Nephron progenitor cell (in vitro differentiated cells): ENCODE measurements around the gene RGSL1.

Experiments
- DNase-seq: peaks from one replicate; pipeline ENCODE4 v3.0.0; 2021
- H3K27ac Mint-ChIP-seq: 2 replicates; pipeline ENCODE4 v1.8.0; 2021; ENCODE audit warnings: mild to moderate bottlenecking, moderate library complexity, mixed read lengths
- H3K27me3 Mint-ChIP-seq: 2 replicates; pipeline ENCODE4 v1.8.0; 2021; ENCODE audit warnings: mild to moderate bottlenecking, low read depth, mixed read lengths; ENCODE audit not compliant: poor library complexity
- H3K36me3 Mint-ChIP-seq: 2 replicates; pipeline ENCODE4 v1.8.0; 2021; ENCODE audit warnings: low read depth, mixed read lengths
- H3K4me1 Mint-ChIP-seq: 2 replicates; pipeline ENCODE4 v1.8.0; 2021; ENCODE audit warnings: mixed read lengths
- H3K4me3 Mint-ChIP-seq: 2 replicates; pipeline ENCODE4 v1.8.0; 2021; ENCODE audit warnings: mild to moderate bottlenecking, moderate library complexity, mixed read lengths
- H3K9me3 Mint-ChIP-seq: 2 replicates; pipeline ENCODE4 v1.8.0; 2021; ENCODE audit warnings: mild to moderate bottlenecking, moderate library complexity, mixed read lengths
- CTCF ChIP-seq: fragments of 200-600 bp; sonication (generic); IDR thresholded peaks from 2 replicates; pipeline ENCODE4 v1.5.0; 2021; ENCODE audit warnings: antibody characterized with exemption

Gene RGSL1

GRCh38 chr1:182493063-182493462 is 43.1 kb downstream of the RGSL1 start:
- no peaks in the 10 kb centered on the region for H3K9me3 Mint-ChIP-seq

GRCh38 chr1:182495002-182495401 is 45.1 kb downstream of the RGSL1 start:
- no peak for DNase-seq
- Mint-ChIP-seq H3K27me3 (peaks cover 5% of the 10 kb centered on the region), H3K4me1 (no peaks in the 10 kb centered on the region), H3K27ac (no peak overlapping the region), H3K4me3 (no peak overlapping the region), H3K9me3 (no peaks in the 10 kb centered on the region), H3K36me3 (no peaks in the 10 kb centered on the region)
- TF ChIP-seq CTCF = no peak

More at GRCh38 chr1:182493063-182493462, 43.1 kb downstream of the RGSL1 start:
- H3K4me1 Mint-ChIP-seq = no peaks in the 10 kb centered on the region
- H3K4me3 Mint-ChIP-seq = no peak overlapping the region
- DNase-seq = no peak
- no peak for TF ChIP-seq CTCF
- no peak overlapping the region for H3K27ac Mint-ChIP-seq
- no peaks in the 10 kb centered on the region for H3K36me3 Mint-ChIP-seq
- H3K27me3 Mint-ChIP-seq = peaks cover 5% of the 10 kb centered on the region

- TF ChIP-seq CTCF = no peak
- H3K27ac Mint-ChIP-seq = no peak overlapping the region
- no peak overlapping the region for H3K4me3 Mint-ChIP-seq
- H3K4me1 Mint-ChIP-seq = no peaks in the 10 kb centered on the region
- DNase-seq = no peak
- H3K36me3 Mint-ChIP-seq = no peaks in the 10 kb centered on the region
- H3K27me3 Mint-ChIP-seq = peaks cover 5% of the 10 kb centered on the region
- H3K9me3 Mint-ChIP-seq = no peaks in the 10 kb centered on the region
These were observed 45.7 kb downstream of the RGSL1 start for GRCh38 chr1:182495693-182496092.

GRCh38 chr1:182507685-182508084 is 57.7 kb downstream of the RGSL1 start:
- DNase-seq = no peak

GRCh38 chr1:182515556-182515955 is 65.6 kb downstream of the RGSL1 start:
- no peak for TF ChIP-seq CTCF
- no peak overlapping the region for H3K27ac Mint-ChIP-seq
- no peaks in the 10 kb centered on the region for H3K4me1 Mint-ChIP-seq
- H3K9me3 Mint-ChIP-seq = peaks cover 46% of the 10 kb centered on the region
- no peaks in the 10 kb centered on the region for H3K36me3 Mint-ChIP-seq
- no peak overlapping the region for H3K4me3 Mint-ChIP-seq
- H3K27me3 Mint-ChIP-seq = peaks cover 4% of the 10 kb centered on the region
- DNase-seq = no peak

More at GRCh38 chr1:182507685-182508084, 57.7 kb downstream of the RGSL1 start:
- H3K36me3 Mint-ChIP-seq = no peaks in the 10 kb centered on the region
- no peak overlapping the region for H3K27ac Mint-ChIP-seq
- peaks cover 27% of the 10 kb centered on the region for H3K9me3 Mint-ChIP-seq
- H3K27me3 Mint-ChIP-seq = no peaks in the 10 kb centered on the region
- H3K4me3 Mint-ChIP-seq = no peak overlapping the region
- TF ChIP-seq CTCF = no peak
- H3K4me1 Mint-ChIP-seq = no peaks in the 10 kb centered on the region

- Mint-ChIP-seq H3K4me3 (no peak overlapping the region), H3K4me1 (no peaks in the 10 kb centered on the region), H3K9me3 (peaks cover 55% of the 10 kb centered on the region), H3K27ac (no peak overlapping the region), H3K36me3 (peaks cover 5% of the 10 kb centered on the region), H3K27me3 (peaks cover 3% of the 10 kb centered on the region)
- DNase-seq = no peak
- no peak for TF ChIP-seq CTCF
These were observed 70.8 kb downstream of the RGSL1 start for GRCh38 chr1:182520736-182521135.
